ENCODE measurements around the gene ACTR6.
"Not testable (repeated sequence)": the region's sequence is repeated elsewhere in the genome, so short reads cannot be mapped to it uniquely, and the experiment has no call there.

The ACTR6 gene

DNA sequence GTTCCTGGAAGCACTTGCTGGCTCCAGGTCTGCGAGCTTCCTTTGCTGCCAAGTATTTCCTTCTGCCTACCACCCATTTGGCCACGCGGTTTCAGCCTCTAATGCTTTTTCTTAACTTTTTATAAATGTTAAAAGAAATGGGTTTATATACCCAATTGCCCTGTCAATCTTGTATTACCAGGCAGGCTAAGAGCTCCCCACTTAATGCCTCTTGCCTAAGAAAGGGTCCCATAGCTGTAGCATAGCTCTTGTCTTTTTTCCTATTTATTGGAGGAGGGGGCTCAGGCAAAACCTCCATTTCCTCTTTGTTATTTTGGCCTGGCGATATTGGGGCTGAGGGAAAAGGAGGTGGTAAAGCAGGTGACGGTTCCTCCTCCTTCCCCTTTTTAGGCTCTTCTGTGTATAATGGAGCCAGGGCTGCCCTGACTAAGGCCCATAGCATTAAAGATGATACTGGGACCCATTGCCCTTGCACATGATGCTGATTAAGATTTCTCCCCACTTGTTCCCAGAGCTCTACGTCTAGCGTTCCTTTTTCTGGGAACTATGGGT, 36.4 kb upstream of the ACTR6 start:
- H3K9me3 ChIP-seq (ENCODE audit: control insufficient read depth in 2 of 2, low read length in 2 of 2): no peaks in the 10 kb centered on the region
- H3K4me1 ChIP-seq (ENCODE audit: control insufficient read depth, insufficient read depth, low read length): peaks cover 6% of the 10 kb centered on the region
- H3K27ac ChIP-seq (ENCODE audit: low read length): no peak overlapping the region
- H3K27me3 ChIP-seq (ENCODE audit: control insufficient read depth in 1 of 2, insufficient read depth in 2 of 2, low read length in 2 of 2): no peaks in the 10 kb centered on the region
- no peaks in the 10 kb centered on the region for H3K36me3 ChIP-seq (ENCODE audit: control insufficient read depth in 2 of 2, insufficient read depth in 2 of 2, low read length in 2 of 2)
- peak overlapping the region in 1 of 2 donors; percentile 2 for H3K9ac ChIP-seq (ENCODE audit: low read length in 2 of 2)
- H3K4me3 ChIP-seq (ENCODE audit: low read length in 2 of 2): peak overlapping the region in 1 of 2 donors; percentile 64

GRCh38 chr12:100165356-100165755, 35.3 kb upstream of the ACTR6 start:
- Histone ChIP-seq H3K4me3 (ENCODE audit: low read length in 2 of 2) (no peak overlapping the region), H3K9me3 (ENCODE audit: control insufficient read depth in 2 of 2, low read length in 2 of 2) (no peaks in the 10 kb centered on the region)

DNA sequence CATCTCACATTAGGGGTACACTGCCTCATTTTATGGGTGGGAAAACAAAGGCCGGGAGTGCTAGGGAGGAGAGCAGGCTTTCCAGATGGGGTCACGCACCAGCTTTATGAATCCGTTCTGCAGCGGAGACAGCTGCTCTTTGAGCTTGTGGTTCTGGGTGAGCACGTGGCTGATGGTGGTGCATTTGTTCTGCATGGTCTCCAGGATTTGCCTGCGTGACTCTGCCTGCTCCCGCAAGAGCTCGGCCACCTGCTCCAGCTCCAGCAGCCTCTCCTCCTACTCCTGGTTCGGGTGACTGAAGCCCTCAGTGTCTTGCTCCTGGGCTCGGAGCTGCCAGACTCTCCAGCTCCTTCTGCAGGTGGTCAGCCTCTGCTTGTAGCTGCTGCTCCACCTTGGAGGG, 34.4 kb upstream of the ACTR6 start:
- peaks cover 17% of the 10 kb centered on the region for H3K4me1 ChIP-seq (ENCODE audit: control insufficient read depth, insufficient read depth, low read length)
- no peaks in the 10 kb centered on the region for H3K9me3 ChIP-seq (ENCODE audit: control insufficient read depth in 2 of 2, low read length in 2 of 2)
- H3K9ac ChIP-seq (ENCODE audit: low read length in 2 of 2): no peak overlapping the region
- H3K4me3 ChIP-seq (ENCODE audit: low read length in 2 of 2): no peak overlapping the region
- H3K27ac ChIP-seq (ENCODE audit: low read length): no peak overlapping the region
- H3K27me3 ChIP-seq (ENCODE audit: control insufficient read depth in 1 of 2, insufficient read depth in 2 of 2, low read length in 2 of 2): no peaks in the 10 kb centered on the region
- H3K36me3 ChIP-seq (ENCODE audit: control insufficient read depth in 2 of 2, insufficient read depth in 2 of 2, low read length in 2 of 2): no peaks in the 10 kb centered on the region

More at GRCh38 chr12:100165356-100165755, 35.3 kb upstream of the ACTR6 start:
- Histone ChIP-seq H3K4me1 (ENCODE audit: control insufficient read depth, insufficient read depth, low read length) (peaks cover 9% of the 10 kb centered on the region), H3K27ac (ENCODE audit: low read length) (no peak overlapping the region), H3K9ac (ENCODE audit: low read length in 2 of 2) (no peak overlapping the region), H3K27me3 (ENCODE audit: control insufficient read depth in 1 of 2, insufficient read depth in 2 of 2, low read length in 2 of 2) (no peaks in the 10 kb centered on the region), H3K36me3 (ENCODE audit: control insufficient read depth in 2 of 2, insufficient read depth in 2 of 2, low read length in 2 of 2) (no peaks in the 10 kb centered on the region)

DNA sequence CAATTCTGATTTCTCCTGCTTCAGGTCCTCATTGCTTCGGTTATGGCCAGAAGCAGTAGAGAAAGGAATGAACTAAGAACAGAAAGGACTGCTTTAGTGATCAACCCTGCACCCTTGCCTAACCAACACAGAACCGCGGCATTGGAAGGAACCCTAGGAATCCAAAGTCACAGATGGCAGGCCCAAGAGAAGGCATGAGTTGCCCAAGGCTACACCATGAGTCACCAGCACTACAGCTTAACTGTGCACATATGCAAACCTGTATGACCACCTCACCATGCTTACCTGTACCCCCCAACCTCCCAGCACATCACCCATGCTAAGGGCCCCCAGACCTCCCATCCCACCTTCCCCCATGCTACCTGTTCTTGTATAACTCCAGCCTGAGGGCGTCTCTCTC, 32.1 kb upstream of the ACTR6 start:
- Histone ChIP-seq H3K27ac (ENCODE audit: low read length) (no peak overlapping the region), H3K9ac (ENCODE audit: low read length in 2 of 2) (no peak overlapping the region), H3K4me3 (ENCODE audit: low read length in 2 of 2) (no peak overlapping the region), H3K9me3 (ENCODE audit: control insufficient read depth in 2 of 2, low read length in 2 of 2) (no peaks in the 10 kb centered on the region), H3K4me1 (ENCODE audit: control insufficient read depth, insufficient read depth, low read length) (peaks cover 19% of the 10 kb centered on the region), H3K36me3 (ENCODE audit: control insufficient read depth in 2 of 2, insufficient read depth in 2 of 2, low read length in 2 of 2) (no peaks in the 10 kb centered on the region), H3K27me3 (ENCODE audit: control insufficient read depth in 1 of 2, insufficient read depth in 2 of 2, low read length in 2 of 2) (no peaks in the 10 kb centered on the region)

- Histone ChIP-seq H3K27me3 (ENCODE audit: control insufficient read depth in 1 of 2, insufficient read depth in 2 of 2, low read length in 2 of 2) (no peaks in the 10 kb centered on the region), H3K9me3 (ENCODE audit: control insufficient read depth in 2 of 2, low read length in 2 of 2) (no peaks in the 10 kb centered on the region), H3K36me3 (ENCODE audit: control insufficient read depth in 2 of 2, insufficient read depth in 2 of 2, low read length in 2 of 2) (no peaks in the 10 kb centered on the region), H3K9ac (ENCODE audit: low read length in 2 of 2) (no peak overlapping the region), H3K27ac (ENCODE audit: low read length) (no peak overlapping the region), H3K4me3 (ENCODE audit: low read length in 2 of 2) (no peak overlapping the region), H3K4me1 (ENCODE audit: control insufficient read depth, insufficient read depth, low read length) (peaks cover 16% of the 10 kb centered on the region)
Measured at GRCh38 chr12:100169345-100169744, 31.3 kb upstream of the ACTR6 start.

DNA sequence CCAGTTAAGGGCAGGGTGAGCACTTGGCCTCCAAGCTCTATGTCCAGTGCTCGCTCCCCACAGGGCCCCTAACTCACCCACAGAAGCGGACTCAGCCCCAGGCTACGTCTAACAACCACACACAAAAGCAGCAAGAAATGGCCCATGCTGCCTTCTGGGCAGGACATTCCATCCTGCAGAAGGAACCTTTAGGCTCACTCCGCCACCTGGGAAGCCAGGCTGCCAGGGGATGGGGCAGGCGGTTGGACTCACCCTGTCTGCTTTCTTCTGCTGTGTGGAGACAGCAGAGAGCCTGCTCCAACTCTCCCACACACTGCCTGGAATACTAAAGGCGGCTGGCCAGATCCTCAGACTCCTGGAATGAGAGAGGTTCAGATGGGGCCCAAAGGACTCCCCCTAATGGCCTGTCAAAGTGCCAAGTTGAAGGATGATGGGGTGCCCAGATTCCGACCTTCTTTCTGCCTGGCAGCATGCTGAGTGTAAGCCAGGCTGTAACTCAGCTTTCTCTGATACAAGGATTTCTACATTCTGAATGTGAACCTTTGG, 30.2 kb upstream of the ACTR6 start:
- peak overlapping the region in 1 of 2 donors; percentile 22 for H3K4me3 ChIP-seq (ENCODE audit: low read length in 2 of 2)
- H3K27ac ChIP-seq (ENCODE audit: low read length): peak overlapping the region; percentile 70
- H3K9me3 ChIP-seq (ENCODE audit: control insufficient read depth in 2 of 2, low read length in 2 of 2): no peaks in the 10 kb centered on the region
- peaks cover 14% of the 10 kb centered on the region for H3K4me1 ChIP-seq (ENCODE audit: control insufficient read depth, insufficient read depth, low read length)
- H3K27me3 ChIP-seq (ENCODE audit: control insufficient read depth in 1 of 2, insufficient read depth in 2 of 2, low read length in 2 of 2): no peaks in the 10 kb centered on the region
- no peaks in the 10 kb centered on the region for H3K36me3 ChIP-seq (ENCODE audit: control insufficient read depth in 2 of 2, insufficient read depth in 2 of 2, low read length in 2 of 2)
- no peak overlapping the region for H3K9ac ChIP-seq (ENCODE audit: low read length in 2 of 2)

- no peaks in the 10 kb centered on the region for H3K27me3 ChIP-seq (ENCODE audit: control insufficient read depth in 1 of 2, insufficient read depth in 2 of 2, low read length in 2 of 2)
- peak overlapping the region; percentile 70 for H3K27ac ChIP-seq (ENCODE audit: low read length)
- H3K9ac ChIP-seq (ENCODE audit: low read length in 2 of 2): peak overlapping the region in 1 of 2 donors; percentile 13
Measured at GRCh38 chr12:100171248-100171647, 29.4 kb upstream of the ACTR6 start.

GRCh38 chr12:100173111-100173510, 27.5 kb upstream of the ACTR6 start:
- H3K36me3 ChIP-seq (ENCODE audit: control insufficient read depth in 2 of 2, insufficient read depth in 2 of 2, low read length in 2 of 2): no peaks in the 10 kb centered on the region
- no peak overlapping the region for H3K9ac ChIP-seq (ENCODE audit: low read length in 2 of 2)
- H3K4me1 ChIP-seq (ENCODE audit: control insufficient read depth, insufficient read depth, low read length): peaks cover 14% of the 10 kb centered on the region
- H3K27ac ChIP-seq (ENCODE audit: low read length): no peak overlapping the region
- H3K4me3 ChIP-seq (ENCODE audit: low read length in 2 of 2): no peak overlapping the region
- no peaks in the 10 kb centered on the region for H3K27me3 ChIP-seq (ENCODE audit: control insufficient read depth in 1 of 2, insufficient read depth in 2 of 2, low read length in 2 of 2)
- no peaks in the 10 kb centered on the region for H3K9me3 ChIP-seq (ENCODE audit: control insufficient read depth in 2 of 2, low read length in 2 of 2)

More at GRCh38 chr12:100171248-100171647, 29.4 kb upstream of the ACTR6 start:
- Histone ChIP-seq H3K36me3 (ENCODE audit: control insufficient read depth in 2 of 2, insufficient read depth in 2 of 2, low read length in 2 of 2) (no peaks in the 10 kb centered on the region), H3K4me3 (ENCODE audit: low read length in 2 of 2) (no peak overlapping the region), H3K9me3 (ENCODE audit: control insufficient read depth in 2 of 2, low read length in 2 of 2) (no peaks in the 10 kb centered on the region), H3K4me1 (ENCODE audit: control insufficient read depth, insufficient read depth, low read length) (peaks cover 14% of the 10 kb centered on the region)

- H3K4me3 ChIP-seq (ENCODE audit: low read length in 2 of 2): no peak overlapping the region
- H3K9me3 ChIP-seq (ENCODE audit: control insufficient read depth in 2 of 2, low read length in 2 of 2): no peaks in the 10 kb centered on the region
- H3K36me3 ChIP-seq (ENCODE audit: control insufficient read depth in 2 of 2, insufficient read depth in 2 of 2, low read length in 2 of 2): no peaks in the 10 kb centered on the region
- H3K27ac ChIP-seq (ENCODE audit: low read length): no peak overlapping the region
- H3K9ac ChIP-seq (ENCODE audit: low read length in 2 of 2): no peak overlapping the region
- H3K4me1 ChIP-seq (ENCODE audit: control insufficient read depth, insufficient read depth, low read length): peaks cover 14% of the 10 kb centered on the region
- no peaks in the 10 kb centered on the region for H3K27me3 ChIP-seq (ENCODE audit: control insufficient read depth in 1 of 2, insufficient read depth in 2 of 2, low read length in 2 of 2)
Measured at GRCh38 chr12:100174495-100174894, 26.1 kb upstream of the ACTR6 start.

- not testable (repeated sequence) for H3K9ac ChIP-seq (ENCODE audit: low read length in 2 of 2); H3K4me1 ChIP-seq (ENCODE audit: control insufficient read depth, insufficient read depth, low read length); H3K27ac ChIP-seq (ENCODE audit: low read length); H3K4me3 ChIP-seq (ENCODE audit: low read length in 2 of 2); H3K9me3 ChIP-seq (ENCODE audit: control insufficient read depth in 2 of 2, low read length in 2 of 2); H3K27me3 ChIP-seq (ENCODE audit: control insufficient read depth in 1 of 2, insufficient read depth in 2 of 2, low read length in 2 of 2); H3K36me3 ChIP-seq (ENCODE audit: control insufficient read depth in 2 of 2, insufficient read depth in 2 of 2, low read length in 2 of 2)
Measured at GRCh38 chr12:100176493-100176892, 24.1 kb upstream of the ACTR6 start.

- Histone ChIP-seq H3K4me3 (ENCODE audit: low read length in 2 of 2) (no peak overlapping the region), H3K9me3 (ENCODE audit: control insufficient read depth in 2 of 2, low read length in 2 of 2) (no peaks in the 10 kb centered on the region), H3K4me1 (ENCODE audit: control insufficient read depth, insufficient read depth, low read length) (no peaks in the 10 kb centered on the region), H3K27me3 (ENCODE audit: control insufficient read depth in 1 of 2, insufficient read depth in 2 of 2, low read length in 2 of 2) (no peaks in the 10 kb centered on the region), H3K27ac (ENCODE audit: low read length) (no peak overlapping the region), H3K36me3 (ENCODE audit: control insufficient read depth in 2 of 2, insufficient read depth in 2 of 2, low read length in 2 of 2) (no peaks in the 10 kb centered on the region), H3K9ac (ENCODE audit: low read length in 2 of 2) (no peak overlapping the region)
Measured at GRCh38 chr12:100179252-100179651, 21.4 kb upstream of the ACTR6 start.
